Glutamatergic neuron (in vitro differentiated cells): ENCODE data around the gene FNDC3B. TPM values are rescaled to one million over a fixed set of nuclear protein-coding genes. Genes with fewer than 3 reads are reported as not detected.
"Not testable (repeated sequence)": the region's sequence is repeated elsewhere in the genome, so short reads cannot be mapped to it uniquely, and the experiment has no call there.

Source experiments
- DNase-seq: peaks from one replicate; pipeline ENCODE4 v3.0.0; 2022
- H3K27ac Mint-ChIP-seq: one replicate; pipeline ENCODE4 v1.8.0; 2020; ENCODE audit warnings: mild to moderate bottlenecking, mixed read lengths, inconsistent platforms; ENCODE audit not compliant: unreplicated experiment
- H3K27me3 Mint-ChIP-seq: one replicate; pipeline ENCODE4 v1.8.0; 2020; ENCODE audit warnings: mild to moderate bottlenecking, moderate library complexity, mixed read lengths, inconsistent platforms; ENCODE audit not compliant: unreplicated experiment
- H3K36me3 Mint-ChIP-seq: one replicate; pipeline ENCODE4 v1.8.0; 2020; ENCODE audit warnings: mild to moderate bottlenecking, mixed read lengths, inconsistent platforms; ENCODE audit not compliant: unreplicated experiment
- H3K4me1 Mint-ChIP-seq: one replicate; pipeline ENCODE4 v1.8.0; 2020; ENCODE audit warnings: mild to moderate bottlenecking, low read depth, mixed read lengths, inconsistent platforms; ENCODE audit not compliant: unreplicated experiment
- H3K4me3 Mint-ChIP-seq: one replicate; pipeline ENCODE4 v1.8.0; 2020; ENCODE audit warnings: mild to moderate bottlenecking, mixed read lengths, inconsistent platforms; ENCODE audit not compliant: unreplicated experiment
- H3K9me3 Mint-ChIP-seq: one replicate; pipeline ENCODE4 v1.8.0; 2020; ENCODE audit warnings: mild to moderate bottlenecking, moderate library complexity, mixed read lengths, inconsistent platforms; ENCODE audit not compliant: unreplicated experiment
- total RNA-seq: library from RNA; stranded (reverse); fragmentation: NEBNext Ultra II Directional; extraction: Animal tissue kit (Norgen Biotek cat#: 25700); gene quantifications from one replicate; pipeline ENCODE4 v1.2.1, GENCODE V29; 2021; ENCODE audit not compliant: unreplicated experiment
- TF ChIP-seq, protein P1 (sequence below): fragments of 200-600 bp; sonication (generic); IDR thresholded peaks from one replicate; pipeline ENCODE4 v1.5.0; 2021; ENCODE audit not compliant: partially characterized antibody, unreplicated experiment

Gene FNDC3B
- total RNA-seq, 1 donor from 2014 or later, result 11.7 TPM

DNA sequence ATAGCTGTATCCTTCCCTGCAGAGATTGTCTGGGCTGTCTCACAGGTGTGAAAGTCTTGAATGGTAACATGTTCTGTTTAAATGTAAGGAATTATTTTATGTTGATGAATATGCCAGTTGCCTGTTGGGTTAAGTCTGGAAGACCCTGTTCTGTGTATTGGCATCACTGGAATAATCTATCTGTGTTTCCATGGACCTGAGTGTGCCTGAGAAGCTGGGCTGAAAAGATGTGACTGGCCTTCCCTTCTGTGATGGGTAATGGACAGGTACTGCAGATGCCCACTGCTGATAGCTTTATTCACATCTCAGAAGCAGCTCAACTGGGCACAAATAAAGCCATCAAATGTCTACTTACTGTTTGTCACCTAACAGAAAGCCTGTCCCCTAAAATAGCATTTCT is 196.3 kb downstream of the FNDC3B start:
- H3K9me3 Mint-ChIP-seq, result no peaks in the 10 kb centered on the region
- DNase-seq, result no peak
- no peaks in the 10 kb centered on the region for H3K27me3 Mint-ChIP-seq
- TF ChIP-seq, protein P1, sequence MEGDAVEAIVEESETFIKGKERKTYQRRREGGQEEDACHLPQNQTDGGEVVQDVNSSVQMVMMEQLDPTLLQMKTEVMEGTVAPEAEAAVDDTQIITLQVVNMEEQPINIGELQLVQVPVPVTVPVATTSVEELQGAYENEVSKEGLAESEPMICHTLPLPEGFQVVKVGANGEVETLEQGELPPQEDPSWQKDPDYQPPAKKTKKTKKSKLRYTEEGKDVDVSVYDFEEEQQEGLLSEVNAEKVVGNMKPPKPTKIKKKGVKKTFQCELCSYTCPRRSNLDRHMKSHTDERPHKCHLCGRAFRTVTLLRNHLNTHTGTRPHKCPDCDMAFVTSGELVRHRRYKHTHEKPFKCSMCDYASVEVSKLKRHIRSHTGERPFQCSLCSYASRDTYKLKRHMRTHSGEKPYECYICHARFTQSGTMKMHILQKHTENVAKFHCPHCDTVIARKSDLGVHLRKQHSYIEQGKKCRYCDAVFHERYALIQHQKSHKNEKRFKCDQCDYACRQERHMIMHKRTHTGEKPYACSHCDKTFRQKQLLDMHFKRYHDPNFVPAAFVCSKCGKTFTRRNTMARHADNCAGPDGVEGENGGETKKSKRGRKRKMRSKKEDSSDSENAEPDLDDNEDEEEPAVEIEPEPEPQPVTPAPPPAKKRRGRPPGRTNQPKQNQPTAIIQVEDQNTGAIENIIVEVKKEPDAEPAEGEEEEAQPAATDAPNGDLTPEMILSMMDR, result no peak
- H3K36me3 Mint-ChIP-seq, result no peaks in the 10 kb centered on the region
- no peak overlapping the region for H3K27ac Mint-ChIP-seq
- no peak overlapping the region for H3K4me3 Mint-ChIP-seq
- H3K4me1 Mint-ChIP-seq, result no peaks in the 10 kb centered on the region

DNA sequence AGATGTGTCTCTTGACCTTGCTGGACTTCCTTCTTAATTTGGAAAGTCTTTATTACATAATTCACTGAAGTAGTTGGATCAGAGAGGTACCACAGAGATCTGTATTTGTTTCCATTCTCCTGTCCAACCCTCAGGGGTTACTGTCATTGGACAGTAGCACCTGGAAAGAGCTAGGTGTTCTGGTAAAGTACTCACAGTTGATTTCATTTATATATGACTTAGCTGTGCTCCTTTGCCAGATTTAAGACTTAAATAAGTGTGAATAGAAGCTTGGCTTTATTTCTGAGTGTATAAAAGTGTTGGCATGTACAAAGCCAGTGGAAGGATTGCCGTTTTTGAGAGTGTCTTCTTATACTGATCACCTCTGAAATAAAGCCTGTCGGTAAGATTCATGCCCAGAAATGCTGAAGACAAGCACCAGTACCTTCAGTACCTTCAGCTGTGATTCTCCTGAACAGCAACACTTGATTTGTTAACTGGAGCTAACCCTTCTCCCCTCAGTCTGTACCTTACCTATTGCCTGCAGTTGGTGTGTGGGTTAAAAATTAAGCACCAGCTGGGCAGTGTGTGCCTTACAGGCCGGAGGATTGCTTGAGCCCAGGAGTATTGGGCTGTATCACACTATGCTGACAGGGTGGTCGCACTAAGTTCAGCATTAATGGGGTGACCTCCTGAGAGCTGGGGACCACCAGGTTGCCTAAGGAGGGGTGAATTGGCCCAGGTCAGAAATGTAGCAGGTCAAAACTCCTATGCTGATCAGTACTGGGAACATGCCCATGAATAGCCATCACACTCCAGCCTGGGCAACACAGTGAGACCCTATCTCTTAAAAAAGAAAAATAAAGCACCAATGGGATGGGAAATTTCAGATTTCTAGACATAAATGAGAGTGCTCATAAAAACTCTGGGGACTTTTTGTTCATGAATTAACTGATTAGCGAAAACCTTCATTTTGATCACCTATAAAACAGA is 197.7 kb downstream of the FNDC3B start:
- Mint-ChIP-seq H3K4me1 (no peaks in the 10 kb centered on the region), H3K36me3 (peaks cover 8% of the 10 kb centered on the region), H3K27ac (no peak overlapping the region), H3K9me3 (no peaks in the 10 kb centered on the region), H3K27me3 (no peaks in the 10 kb centered on the region), H3K4me3 (no peak overlapping the region)
- no peak for DNase-seq
- TF ChIP-seq, protein P1, result no peak

DNA sequence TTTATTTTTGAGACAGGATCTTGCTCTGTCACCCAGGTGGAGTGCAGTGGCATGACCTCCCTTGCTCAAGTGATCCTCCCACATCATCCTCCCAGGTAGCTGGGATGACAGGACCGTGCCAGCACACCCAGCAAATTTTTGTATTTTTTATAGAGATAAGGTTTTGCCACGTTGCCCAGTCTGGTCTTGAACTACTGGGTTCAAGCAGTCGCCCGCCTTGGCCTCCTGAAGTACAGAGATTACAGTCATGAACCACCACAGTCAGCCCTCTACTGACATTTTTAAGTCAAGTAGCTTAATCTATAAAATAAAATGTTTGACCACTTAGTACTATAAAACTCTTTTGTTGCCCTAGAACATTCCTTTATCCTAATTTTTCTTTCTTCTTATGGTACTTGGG is 198.8 kb downstream of the FNDC3B start:
- Mint-ChIP-seq H3K9me3 (peaks cover 3% of the 10 kb centered on the region), H3K4me1 (no peaks in the 10 kb centered on the region), H3K36me3 (peaks cover 14% of the 10 kb centered on the region), H3K27me3 (peaks cover under 1% of the 10 kb centered on the region), H3K27ac (no peak overlapping the region), H3K4me3 (no peak overlapping the region)
- DNase-seq, result no peak
- TF ChIP-seq, protein P1, result no peak

DNA sequence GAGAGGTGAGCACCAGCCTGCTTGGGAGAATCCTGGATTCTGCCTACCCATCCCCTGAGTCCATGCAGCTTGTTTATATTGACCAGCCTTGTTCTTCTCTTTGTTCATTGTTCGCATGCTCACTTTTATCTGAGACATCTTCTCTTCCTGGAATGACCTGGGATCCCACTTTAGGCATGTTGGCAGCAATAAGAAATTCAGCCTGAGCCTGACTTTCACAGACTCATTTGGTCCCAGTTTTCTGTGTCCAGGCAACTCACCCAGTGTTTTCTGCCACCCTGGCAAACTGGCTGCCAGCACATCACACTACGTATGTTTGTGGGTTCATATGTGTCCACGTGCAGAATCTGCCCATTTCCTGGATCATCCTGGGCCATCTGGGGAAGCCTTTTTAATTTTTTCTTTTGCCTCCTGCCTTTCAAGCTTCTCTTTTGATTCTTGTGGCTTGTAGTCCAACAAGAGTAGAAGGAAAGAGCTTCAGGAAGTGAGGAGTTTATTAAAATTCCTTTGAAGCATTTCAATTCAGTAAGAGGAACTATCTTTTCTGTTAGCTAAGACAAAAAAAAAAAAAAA is 199.9 kb downstream of the FNDC3B start:
- H3K4me3 Mint-ChIP-seq, result no peak overlapping the region
- H3K9me3 Mint-ChIP-seq, result peaks cover 3% of the 10 kb centered on the region
- H3K27ac Mint-ChIP-seq, result no peak overlapping the region
- peaks cover 2% of the 10 kb centered on the region for H3K27me3 Mint-ChIP-seq
- no peak for DNase-seq
- TF ChIP-seq, protein P1, result no peak
- peaks cover 20% of the 10 kb centered on the region for H3K36me3 Mint-ChIP-seq
- no peaks in the 10 kb centered on the region for H3K4me1 Mint-ChIP-seq

DNA sequence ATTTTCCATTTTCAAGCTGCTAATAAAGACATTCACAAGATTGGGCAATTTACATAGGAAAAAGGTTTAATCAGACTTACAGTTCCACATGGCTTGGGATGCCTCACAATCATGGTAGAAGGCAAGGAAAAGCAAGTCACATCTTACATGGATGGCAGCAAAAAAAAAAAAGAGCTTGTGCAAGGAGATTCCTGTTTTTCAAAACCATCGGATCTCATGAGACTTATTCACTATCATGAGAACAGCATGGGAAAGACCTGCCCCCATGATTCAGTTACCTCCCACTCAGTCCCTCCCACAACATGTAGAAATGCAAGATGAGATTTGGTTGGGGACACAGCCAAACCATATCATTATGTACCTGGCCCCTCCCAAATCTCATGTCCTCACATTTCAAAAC is 202.0 kb downstream of the FNDC3B start:
- Mint-ChIP-seq H3K4me3 (no peak overlapping the region), H3K27ac (no peak overlapping the region), H3K36me3 (peaks cover 20% of the 10 kb centered on the region), H3K27me3 (peaks cover 2% of the 10 kb centered on the region), H3K4me1 (no peaks in the 10 kb centered on the region), H3K9me3 (peaks cover 3% of the 10 kb centered on the region)
- TF ChIP-seq, protein P1, result no peak
- no peak for DNase-seq

DNA sequence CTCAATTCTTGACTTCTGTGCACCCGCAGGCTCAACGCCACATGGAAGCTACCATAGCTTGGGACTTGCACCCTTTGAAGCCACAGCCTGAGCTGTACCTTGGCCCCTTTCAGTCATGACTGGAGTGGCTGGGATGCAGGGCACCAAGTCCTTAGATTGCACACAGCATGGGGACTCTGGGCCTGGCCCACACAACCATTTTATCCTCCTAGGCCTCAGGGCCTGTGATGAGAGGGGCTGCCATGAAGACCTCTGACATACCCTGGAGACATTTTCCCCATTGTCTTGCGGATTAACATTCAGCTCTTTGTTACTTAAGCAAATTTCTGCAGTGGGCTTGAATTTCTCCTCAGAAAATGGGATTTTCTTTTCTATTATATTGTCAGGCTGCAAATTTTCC is 203.1 kb downstream of the FNDC3B start:
- peaks cover 20% of the 10 kb centered on the region for H3K36me3 Mint-ChIP-seq
- not testable (repeated sequence) for H3K9me3 Mint-ChIP-seq, H3K27ac Mint-ChIP-seq, DNase-seq, H3K4me3 Mint-ChIP-seq, H3K27me3 Mint-ChIP-seq, H3K4me1 Mint-ChIP-seq

DNA sequence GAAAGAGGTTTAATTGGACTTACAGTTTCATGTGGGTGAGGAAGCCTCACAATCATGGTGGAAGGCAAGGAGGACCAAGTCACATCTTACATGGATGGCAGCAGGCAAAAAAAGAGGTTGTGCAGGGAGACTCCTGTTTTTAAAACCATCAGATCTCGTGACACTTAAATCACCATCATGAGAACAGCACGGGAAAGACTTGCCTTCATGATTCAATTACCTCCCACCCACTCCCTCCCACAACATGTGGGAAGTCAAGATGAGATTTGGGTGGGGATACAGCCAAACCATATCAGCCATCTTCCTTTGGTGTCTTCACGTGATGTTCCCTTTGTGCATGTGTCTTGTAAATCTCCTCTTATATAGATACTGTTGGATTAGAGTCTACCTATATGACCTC is 204.0 kb downstream of the FNDC3B start:
- not testable (repeated sequence) for H3K27me3 Mint-ChIP-seq, H3K9me3 Mint-ChIP-seq, H3K4me1 Mint-ChIP-seq, H3K27ac Mint-ChIP-seq, H3K4me3 Mint-ChIP-seq, DNase-seq
- H3K36me3 Mint-ChIP-seq, result peaks cover 20% of the 10 kb centered on the region
